Measurements from ENCODE around the gene LMTK3. TPM values are rescaled to one million over a fixed set of nuclear protein-coding genes. Genes with fewer than 3 reads are reported as not detected.

Gene LMTK3
- total and polyA plus RNA-seq, 12 donors, result 0.06 to 15.1 (median 2.2) TPM

GRCh38 chr19:48445256-48445605 lies 66.4 kb downstream of the LMTK3 start:
- peaks cover 5% of the 10 kb centered on the region for H3K27me3 ChIP-seq
- H3K9me3 ChIP-seq (replicated peaks in 1 of 3), result no peaks in the 10 kb centered on the region
- 1 to 8% (median 5%) methylated on average over 6 of the region's 6 CpGs for WGBS, 4 donors
- H3K27ac ChIP-seq, result peak overlapping the region in 4 of 5 donors; percentile 51 to 91 (median 74)
- DNase-seq, result peak in 5 of 7 donors; percentile 46 to 71 (median 50)
- peak overlapping the region in 3 of 4 donors; percentile 66 to 86 (median 72) for H3K4me3 ChIP-seq
- intact Hi-C loops (cut with DNase I), result loop anchor here in 1 of 2 donors (10.0 kb wide), 1 partner anchor 50 kb away; the partner anchor contains the start of genes GRIN2D and KDELR1
- H3K36me3 ChIP-seq (replicated peaks in 1 of 2), result peaks cover 0 to 29% of the 10 kb centered on the region in 2 donors
- TF ChIP-seq CTCF (IDR thresholded peaks at IDR 0.05) (peak; percentile 31 to 66 (median 60)), POLR2A (IDR thresholded peaks at IDR 0.05) (no peak)
- peaks cover 5 to 20% of the 10 kb centered on the region in 2 donors for H3K4me1 ChIP-seq (replicated peaks in 1 of 2)

- H3K4me1 ChIP-seq (replicated peaks in 1 of 2), result peaks cover 5 to 20% of the 10 kb centered on the region in 2 donors
- 17 to 44% (median 24%) methylated on average over 3 of the region's 3 CpGs for WGBS, 4 donors
- no peak for TF ChIP-seq POLR2A (IDR thresholded peaks at IDR 0.05)
- TF ChIP-seq CTCF (IDR thresholded peaks at IDR 0.05), result no peak
- H3K4me3 ChIP-seq, result peak overlapping the region in 1 of 4 donors; percentile 86
- peaks cover 0 to 25% of the 10 kb centered on the region in 2 donors for H3K36me3 ChIP-seq (replicated peaks in 1 of 2)
- no peak for DNase-seq
- H3K9me3 ChIP-seq (replicated peaks in 1 of 3), result no peaks in the 10 kb centered on the region
- H3K27ac ChIP-seq, result peak overlapping the region in 2 of 5 donors; percentile 82 to 91
- intact Hi-C loops (cut with DNase I), result loop anchor here in 1 of 2 donors (10.0 kb wide), 1 partner anchor 50 kb away; the partner anchor contains the start of genes GRIN2D and KDELR1
- peaks cover 5% of the 10 kb centered on the region for H3K27me3 ChIP-seq
Observed at GRCh38 chr19:48444936-48445200, 66.8 kb downstream of the LMTK3 start.

- H3K9me3 ChIP-seq (replicated peaks in 1 of 3), result no peaks in the 10 kb centered on the region
Observed at GRCh38 chr19:48444129-48444935, 67.3 kb downstream of the LMTK3 start.

More at GRCh38 chr19:48444129-48444935, 67.3 kb downstream of the LMTK3 start:
- WGBS, 4 donors, result 18 to 27% (median 22%) methylated on average over 24 to 38 of the region's 38 CpGs
- peak in 1 of 7 donors; percentile 25 for DNase-seq
- TF ChIP-seq POLR2A (IDR thresholded peaks at IDR 0.05), result no peak
- no peak for TF ChIP-seq CTCF (IDR thresholded peaks at IDR 0.05)
- peaks cover 5 to 20% of the 10 kb centered on the region in 2 donors for H3K4me1 ChIP-seq (replicated peaks in 1 of 2)
- H3K36me3 ChIP-seq (replicated peaks in 1 of 2), result peaks cover 0 to 20% of the 10 kb centered on the region in 2 donors
- peak overlapping the region in 1 of 4 donors; percentile 86 for H3K4me3 ChIP-seq
- H3K27ac ChIP-seq, result peak overlapping the region in 2 of 5 donors; percentile 82 to 91
- H3K27me3 ChIP-seq, result peaks cover 5% of the 10 kb centered on the region
- intact Hi-C loops (cut with DNase I), result loop anchor here in 1 of 2 donors (10.0 kb wide), 1 partner anchor 50 kb away; the partner anchor contains the start of genes GRIN2D and KDELR1
